NCI-H187 treated with DMSO at 0.1 percent for 48 hours (cell line): ENCODE results near the gene IL1RL1.

Experiments used
- DNase-seq: peaks from one replicate; lab custom pipeline; 2025; lab: John Stamatoyannopoulos, UW

The IL1RL1 gene

DNA sequence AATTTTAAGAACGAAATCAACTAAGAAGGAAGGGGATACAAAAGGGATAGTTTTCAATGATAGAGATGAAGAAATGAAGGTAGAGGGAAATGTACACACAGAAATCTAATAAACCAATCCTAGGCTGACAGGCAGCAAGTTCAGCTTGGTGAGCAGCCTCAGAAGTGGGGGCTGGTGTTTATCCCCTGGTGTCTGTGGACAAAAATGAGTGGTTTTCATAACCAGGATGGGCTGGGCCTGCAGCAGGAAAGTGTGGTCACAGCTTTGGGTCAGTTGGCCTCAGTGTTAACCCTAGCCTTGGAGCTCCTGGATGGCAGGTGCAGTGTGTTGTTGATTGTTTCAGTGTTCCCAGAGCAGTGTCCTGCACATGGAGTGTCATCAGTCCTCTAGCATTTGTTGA lies 58.5 kb downstream of the IL1RL1 start:
- DNase-seq: no peak

DNA sequence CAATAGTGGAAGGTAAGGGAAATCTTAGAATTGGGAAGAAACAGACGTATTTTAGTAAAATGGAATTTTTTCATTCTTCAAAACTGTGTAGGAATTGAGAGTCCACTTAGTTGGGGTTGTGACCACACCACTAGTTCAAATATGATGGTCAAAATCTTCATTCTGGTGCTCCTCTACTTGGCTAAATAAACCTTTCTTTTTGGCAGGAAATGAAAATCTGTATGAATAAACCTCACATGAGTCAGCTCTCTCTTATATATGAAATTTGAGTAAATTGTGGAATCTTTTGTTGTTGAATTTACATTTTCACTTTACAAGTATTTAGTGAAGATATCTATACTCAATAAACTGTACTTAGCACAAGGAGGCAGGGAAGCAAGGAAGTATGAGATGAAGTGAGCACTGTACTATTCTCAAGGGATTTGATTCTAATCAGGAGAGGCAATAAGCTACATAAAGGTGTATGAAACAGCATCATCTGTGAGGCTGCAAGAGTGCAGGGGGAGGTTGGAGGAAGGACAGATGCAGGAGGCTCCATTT lies 64.8 kb downstream of the IL1RL1 start:
- no peak for DNase-seq

DNA sequence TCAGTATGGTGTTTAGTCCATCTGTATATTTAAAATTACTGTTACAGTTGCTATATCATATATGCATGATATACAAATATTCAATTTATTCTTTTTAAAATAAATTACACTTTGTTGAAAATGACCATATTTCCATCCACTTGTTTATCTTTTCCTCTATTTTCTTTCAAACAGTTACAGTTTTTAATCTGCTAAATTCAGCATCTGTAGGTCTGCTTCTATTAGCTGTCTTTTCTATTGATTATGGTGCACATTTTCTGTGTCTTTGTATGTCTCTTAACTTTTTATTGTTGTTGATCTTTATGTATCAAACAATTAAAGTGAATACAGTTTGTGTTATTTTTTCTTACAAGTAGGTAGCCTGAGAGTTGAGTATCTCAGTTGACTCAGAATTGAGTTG lies 72.4 kb downstream of the IL1RL1 start:
- no peak for DNase-seq

DNA sequence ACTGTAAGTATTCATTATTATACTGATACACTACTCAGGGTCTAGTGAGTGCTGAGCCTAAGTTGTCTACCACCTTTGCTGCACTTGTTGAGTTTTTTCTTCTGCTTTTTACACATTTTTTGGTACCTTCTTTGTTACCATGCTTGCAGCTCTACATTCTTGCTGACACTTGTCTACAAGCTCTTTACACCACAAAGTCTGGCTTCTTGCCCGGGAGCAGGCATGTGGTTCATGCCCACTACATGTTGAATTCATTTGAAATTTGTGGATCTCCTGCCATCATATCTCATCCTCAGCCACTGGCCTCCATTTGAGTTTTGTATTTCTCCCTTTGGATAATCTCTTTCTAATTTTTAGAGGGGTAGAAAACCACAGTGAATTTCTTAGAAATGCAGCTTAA lies 74.2 kb downstream of the IL1RL1 start:
- DNase-seq: no peak

DNA sequence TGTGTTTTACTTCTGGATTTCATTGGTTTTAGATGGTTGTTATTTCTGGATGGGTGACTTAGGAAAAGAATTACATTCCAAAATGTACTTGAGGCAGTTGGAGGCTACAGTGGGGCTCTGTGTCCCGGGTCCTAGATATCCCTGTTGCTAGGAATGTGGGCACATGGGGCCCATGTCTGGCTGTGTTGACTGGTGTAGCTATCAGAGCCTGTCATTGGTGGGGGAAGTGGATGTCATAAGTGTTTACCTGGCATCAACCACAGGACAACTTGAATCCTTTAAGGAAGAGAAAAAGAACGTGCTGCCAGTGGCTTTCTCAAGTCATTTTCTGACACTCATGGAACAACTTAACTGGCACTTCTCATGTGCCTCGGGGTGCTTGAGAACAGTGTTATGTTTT lies 74.6 kb downstream of the IL1RL1 start:
- no peak for DNase-seq

DNA sequence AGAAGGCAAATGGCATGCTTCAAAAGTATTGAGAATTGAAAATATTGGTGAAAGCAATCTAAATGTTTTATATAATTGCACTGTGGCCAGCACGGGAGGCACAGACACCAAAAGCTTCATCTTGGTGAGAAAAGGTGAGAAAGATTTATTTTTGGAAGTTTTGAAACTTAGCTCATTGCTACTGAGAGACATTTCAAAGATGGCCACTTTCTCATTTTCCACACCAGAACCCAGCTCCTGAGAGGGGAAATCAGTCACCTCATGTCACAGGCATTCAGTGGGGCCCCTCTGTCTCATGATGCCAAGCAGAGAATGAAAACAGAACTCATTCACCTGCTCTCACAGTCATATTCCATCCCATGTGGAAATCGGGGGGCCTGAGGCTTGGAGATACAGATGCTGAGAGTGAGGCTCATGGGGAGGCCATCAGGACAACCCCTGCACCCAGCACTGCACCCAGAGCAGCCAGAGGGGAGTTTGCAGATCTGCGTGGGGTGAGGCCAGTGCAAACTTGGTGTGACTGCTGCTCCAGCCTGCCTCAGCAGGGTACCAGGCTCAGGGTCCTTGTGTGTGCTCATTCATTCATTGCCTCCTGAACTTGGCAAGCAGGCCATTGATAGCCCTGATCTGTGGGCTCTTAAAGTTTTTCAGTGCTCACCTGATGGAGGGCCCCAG lies 75.6 kb downstream of the IL1RL1 start:
- no peak for DNase-seq

DNA sequence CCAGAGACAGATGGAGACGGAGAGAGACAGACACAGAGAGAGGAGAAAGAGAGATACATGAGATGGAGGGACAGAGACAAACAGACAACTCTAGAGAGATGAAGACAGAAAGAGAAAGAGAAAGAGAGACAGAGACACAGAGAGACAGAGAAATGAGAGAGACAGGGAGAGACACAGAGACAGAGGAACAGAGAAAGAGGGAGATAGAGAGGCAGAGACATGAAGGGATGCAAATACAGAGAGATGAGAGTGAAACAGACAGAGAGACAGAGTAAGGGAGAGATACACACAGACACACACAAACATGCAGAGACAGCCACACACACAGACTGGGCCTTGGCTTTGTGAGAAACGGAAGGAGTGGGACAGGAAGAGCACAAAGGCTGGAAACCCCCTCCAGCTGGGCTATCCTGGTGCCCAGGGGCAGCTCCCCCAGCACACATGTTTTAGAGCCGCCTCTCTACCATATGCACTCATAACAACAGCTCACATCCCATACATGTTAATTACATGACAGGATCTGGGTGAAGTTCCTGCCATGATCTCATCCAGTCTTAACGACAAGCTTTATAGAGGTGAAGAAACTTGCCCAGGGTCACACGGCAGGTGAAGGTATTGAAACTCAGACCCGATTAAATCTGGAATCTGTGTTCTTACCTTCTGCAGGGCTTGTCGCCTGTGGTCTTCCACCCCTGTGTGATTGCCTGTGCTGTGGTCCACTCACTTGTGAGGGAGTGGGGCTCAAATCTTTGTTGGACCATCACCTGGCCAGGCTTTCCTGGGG lies 76.6 kb downstream of the IL1RL1 start:
- no peak for DNase-seq

DNA sequence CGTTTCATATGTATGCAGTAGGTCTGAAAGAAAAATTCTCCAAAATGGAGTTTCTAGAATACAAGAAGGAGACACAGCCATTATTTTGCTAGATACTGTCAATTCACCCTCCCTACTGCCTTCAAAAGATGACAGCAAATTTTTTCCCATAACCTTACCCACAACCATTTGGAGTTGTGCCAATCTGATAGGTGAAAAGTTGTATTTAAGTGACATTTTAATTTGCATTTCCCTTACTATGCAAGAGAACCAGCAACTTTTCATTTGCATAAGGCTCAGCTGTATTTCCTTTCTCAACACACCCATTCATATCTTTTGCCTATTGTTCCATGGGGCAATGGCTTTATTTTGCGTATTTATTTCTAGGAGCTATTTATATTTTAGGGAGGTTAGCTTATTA lies 80.2 kb downstream of the IL1RL1 start:
- no peak for DNase-seq

DNA sequence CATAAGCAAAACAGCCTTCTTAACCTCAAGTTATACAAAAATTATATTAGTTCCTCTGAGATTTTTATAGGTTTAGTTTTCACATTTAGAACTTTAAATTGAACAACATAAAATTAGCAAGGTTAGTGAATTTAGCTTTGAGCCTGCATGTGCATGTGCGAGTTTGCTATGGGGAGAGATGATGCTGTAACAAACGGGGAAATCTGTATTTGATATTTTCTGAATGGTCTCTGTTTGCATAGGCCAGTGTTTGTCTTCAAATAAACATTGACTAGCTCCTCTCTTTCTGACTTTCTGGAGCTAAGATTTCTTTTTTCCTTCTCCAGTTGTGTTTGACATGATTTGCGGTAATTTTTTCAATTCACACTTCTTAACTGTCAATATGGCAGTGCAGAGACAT lies 80.7 kb downstream of the IL1RL1 start:
- DNase-seq: no peak

DNA sequence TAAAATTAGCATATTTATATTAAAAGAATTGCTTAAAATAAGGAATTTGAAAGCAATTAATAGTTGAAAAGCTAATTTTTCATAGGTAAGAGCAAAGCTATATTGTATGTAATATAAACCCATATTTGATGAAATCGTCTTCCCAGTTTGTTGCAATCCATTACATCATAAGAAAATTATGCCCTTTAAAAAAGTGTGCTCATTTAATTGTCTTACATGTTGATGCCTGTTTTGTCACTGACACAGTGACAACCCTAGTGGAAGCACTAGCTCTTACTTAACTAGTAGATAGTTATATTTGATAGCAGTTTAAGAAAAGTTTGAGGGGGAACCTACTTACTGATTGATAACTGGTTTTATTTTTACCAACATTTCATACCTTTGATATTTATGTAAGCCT lies 81.6 kb downstream of the IL1RL1 start:
- DNase-seq: no peak

DNA sequence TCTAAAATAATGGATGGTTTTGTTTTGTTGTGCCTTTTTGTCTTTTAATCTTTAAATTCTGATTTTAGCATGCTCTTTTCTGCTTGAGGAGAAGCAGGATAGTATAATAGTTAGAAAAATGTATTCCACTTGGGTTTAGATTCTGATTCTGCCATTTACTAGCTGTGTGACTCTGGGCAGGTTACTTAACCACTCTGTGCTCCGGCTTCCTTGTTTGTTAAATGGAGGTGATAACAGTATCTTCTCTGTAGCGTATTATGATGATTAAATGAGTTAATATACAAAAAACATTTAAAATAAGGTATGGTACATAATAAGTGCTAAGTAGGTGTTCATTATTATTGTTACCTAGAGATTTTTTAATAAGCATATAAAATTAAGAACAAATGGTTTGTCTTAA lies 84.6 kb downstream of the IL1RL1 start:
- DNase-seq: no peak

DNA sequence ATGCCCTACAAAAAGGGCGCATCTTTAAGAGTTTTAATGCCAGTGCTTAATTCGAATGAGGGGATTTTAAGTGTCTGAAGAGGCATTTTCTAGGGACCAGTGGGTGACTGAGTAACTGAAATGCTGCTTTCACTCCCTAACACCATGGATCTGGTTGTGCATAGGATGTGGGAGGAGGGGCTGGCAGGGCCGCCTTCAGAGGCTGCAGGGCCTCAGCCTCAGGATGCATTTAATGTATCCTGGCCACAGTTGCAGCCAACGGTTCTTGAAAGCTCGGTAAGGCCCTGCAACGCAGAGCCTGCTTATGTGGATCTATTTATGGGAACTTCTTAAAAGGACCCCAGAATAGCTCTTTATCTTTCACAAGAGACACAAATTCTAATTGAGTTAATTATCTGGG lies 85.8 kb downstream of the IL1RL1 start:
- DNase-seq: no peak

DNA sequence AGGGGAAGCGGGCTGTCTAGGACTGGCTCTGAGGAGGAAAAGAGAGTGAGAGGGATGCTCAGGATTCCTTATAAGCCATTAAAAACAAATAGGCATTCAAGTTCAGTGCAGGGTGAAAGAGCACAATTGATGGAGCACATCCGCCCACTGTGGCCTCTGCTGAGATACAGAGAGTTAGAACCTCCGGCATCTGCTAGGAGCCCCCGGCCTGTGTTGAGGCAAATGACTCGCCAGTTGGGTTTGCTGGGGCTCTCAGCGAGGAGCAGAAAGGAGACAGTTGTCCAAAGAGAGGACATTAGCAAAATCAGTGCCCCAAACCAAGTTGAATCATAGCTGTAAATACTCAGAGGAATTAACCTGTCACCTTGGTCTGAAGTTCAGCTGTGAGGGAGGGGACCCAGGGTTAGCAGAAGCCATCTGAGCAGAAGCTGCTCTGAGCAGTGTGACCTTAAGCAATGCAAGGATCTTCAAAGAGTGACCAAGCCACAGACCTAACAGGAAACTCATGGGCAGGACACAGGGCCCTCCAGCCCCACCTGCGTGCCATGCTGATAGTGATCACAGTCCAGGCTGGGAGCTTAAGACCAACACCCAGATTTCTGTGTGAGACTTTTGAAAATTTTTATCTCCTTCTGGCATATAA lies 88.3 kb downstream of the IL1RL1 start:
- DNase-seq: no peak

DNA sequence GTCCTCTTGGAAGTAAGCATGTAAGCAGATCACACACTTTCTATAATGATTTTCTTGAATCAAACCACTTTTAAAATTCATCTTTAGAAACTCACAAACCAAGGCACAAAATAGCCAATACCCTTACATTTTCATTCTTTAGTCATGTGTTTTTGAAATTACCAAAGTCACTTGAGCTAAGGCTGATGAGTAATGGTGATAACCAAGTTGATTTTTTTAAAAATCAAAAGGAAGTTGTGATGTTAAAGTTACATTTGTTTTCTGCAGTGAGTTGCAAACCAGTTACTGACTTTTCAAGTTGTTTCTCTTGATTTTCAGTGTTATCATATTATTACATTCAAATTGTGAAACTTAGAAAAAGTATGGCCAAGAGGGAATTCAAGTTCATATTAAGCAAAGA lies 90.1 kb downstream of the IL1RL1 start:
- no peak for DNase-seq
